Choroid plexus epithelial cell (primary cell): Measurements from ENCODE around the gene SLTM.
A peak's percentile ranks its signal among the peaks of the same experiment; 100 is the strongest.

ENCODE experiments used
- DNase-seq: peaks from one replicate; pipeline ENCODE4 v3.0.0-alpha.2; 2010; ENCODE audit warnings: low read depth
- H3K4me3 ChIP-seq: 2 replicates; pipeline ENCODE4 v1.5.1; 2011; ENCODE audit warnings: low read depth, mild to moderate bottlenecking, control low read depth, low read length, moderate library complexity
- TF ChIP-seq, protein P1 (sequence below): conservative IDR thresholded peaks from 2 replicates; pipeline ENCODE4 v1.5.1; 2011; ENCODE audit warnings: low read depth, mild to moderate bottlenecking, control low read depth, inconsistent platforms, low read length, moderate library complexity

Gene SLTM

GRCh38 chr15:58966698-58967097, 33.2 kb upstream of the SLTM start:
- no peak overlapping the region for H3K4me3 ChIP-seq
- TF ChIP-seq, protein P1, sequence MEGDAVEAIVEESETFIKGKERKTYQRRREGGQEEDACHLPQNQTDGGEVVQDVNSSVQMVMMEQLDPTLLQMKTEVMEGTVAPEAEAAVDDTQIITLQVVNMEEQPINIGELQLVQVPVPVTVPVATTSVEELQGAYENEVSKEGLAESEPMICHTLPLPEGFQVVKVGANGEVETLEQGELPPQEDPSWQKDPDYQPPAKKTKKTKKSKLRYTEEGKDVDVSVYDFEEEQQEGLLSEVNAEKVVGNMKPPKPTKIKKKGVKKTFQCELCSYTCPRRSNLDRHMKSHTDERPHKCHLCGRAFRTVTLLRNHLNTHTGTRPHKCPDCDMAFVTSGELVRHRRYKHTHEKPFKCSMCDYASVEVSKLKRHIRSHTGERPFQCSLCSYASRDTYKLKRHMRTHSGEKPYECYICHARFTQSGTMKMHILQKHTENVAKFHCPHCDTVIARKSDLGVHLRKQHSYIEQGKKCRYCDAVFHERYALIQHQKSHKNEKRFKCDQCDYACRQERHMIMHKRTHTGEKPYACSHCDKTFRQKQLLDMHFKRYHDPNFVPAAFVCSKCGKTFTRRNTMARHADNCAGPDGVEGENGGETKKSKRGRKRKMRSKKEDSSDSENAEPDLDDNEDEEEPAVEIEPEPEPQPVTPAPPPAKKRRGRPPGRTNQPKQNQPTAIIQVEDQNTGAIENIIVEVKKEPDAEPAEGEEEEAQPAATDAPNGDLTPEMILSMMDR = no peak
- DNase-seq = peak; percentile 9

GRCh38 chr15:58962662-58963565, 29.4 kb upstream of the SLTM start:
- H3K4me3 ChIP-seq = no peak overlapping the region
- TF ChIP-seq, protein P1 = no peak
- peak; percentile 17 for DNase-seq

GRCh38 chr15:58962136-58962535, 28.7 kb upstream of the SLTM start:
- TF ChIP-seq, protein P1 = no peak
- no peak for DNase-seq
- H3K4me3 ChIP-seq = no peak overlapping the region

DNA sequence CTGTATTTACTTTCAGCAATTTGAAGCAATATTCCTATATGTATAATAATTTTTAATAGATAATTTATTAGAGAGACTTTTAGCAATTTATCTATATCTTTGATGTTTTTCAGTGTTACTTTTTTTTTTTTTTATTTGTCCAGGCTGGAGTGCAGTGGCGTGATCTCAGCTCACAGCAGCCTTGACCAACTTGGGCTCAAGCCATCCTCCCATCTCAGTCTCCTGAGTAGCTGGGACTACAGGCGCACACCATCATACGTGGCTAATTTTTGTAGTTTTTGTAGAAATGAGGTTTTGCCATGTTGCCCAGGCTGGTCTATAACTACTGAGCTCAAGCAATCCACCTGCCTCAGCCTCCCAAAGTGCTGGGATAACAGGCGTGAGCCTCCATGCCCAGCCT, 25.3 kb upstream of the SLTM start:
- TF ChIP-seq, protein P1 = no peak
- no peak for DNase-seq
- H3K4me3 ChIP-seq = no peak overlapping the region

GRCh38 chr15:58957101-58957973, 23.9 kb upstream of the SLTM start:
- peak; percentile 73 for DNase-seq
- no peak overlapping the region for H3K4me3 ChIP-seq
- TF ChIP-seq, protein P1 = peak; percentile 83

DNA sequence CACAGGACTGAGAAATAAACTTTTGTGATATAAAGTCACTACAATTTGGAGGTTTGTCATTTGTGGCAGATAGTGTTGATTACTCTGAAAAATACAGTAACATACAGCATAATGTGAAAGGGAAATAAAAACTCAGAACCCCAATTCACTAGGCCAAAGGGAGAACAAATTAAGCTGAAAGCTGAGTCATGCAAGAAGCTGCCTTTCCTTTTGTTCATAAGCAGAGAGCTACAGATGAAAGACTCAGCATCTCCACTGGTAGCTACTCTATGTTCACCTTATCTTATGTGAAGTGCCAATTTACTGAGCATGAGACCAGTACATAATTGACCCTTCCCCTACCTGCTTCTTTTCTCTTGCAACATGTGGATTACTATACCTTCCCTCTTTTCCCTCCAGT, 19.3 kb upstream of the SLTM start:
- no peak overlapping the region for H3K4me3 ChIP-seq
- DNase-seq = peak; percentile 37
- TF ChIP-seq, protein P1 = no peak
